ENCODE results near the gene MTFR1L. TPM values are rescaled to one million over a fixed set of nuclear protein-coding genes. Genes with fewer than 3 reads are reported as not detected.
A peak's percentile ranks its signal among the peaks of the same experiment; 100 is the strongest.

MTFR1L gene
- 57.8 and 93.7 TPM in 2 replicates for polyA plus RNA-seq (2011; rRNA removed)
- 34.7 and 46.6 TPM in 2 replicates for polyA minus RNA-seq (2011; rRNA and poly(A)+ RNA removed)

- CTCF ChIA-PET: interaction anchor here (1.0 to 3.3 kb wide), 5 partner anchors 8 to 212 kb away, joined by 3 to 14 read pairs (median 4); no protein-coding TSS in a partner anchor
- POLR2A ChIA-PET: interaction anchor here (0.7 kb wide), 1 partner anchor 178 kb away, joined by 3 read pairs; no protein-coding TSS in a partner anchor
- H3K4me3 ChIP-seq (ENCODE audit: low read depth, low read length): peak within 1 kb of the TSS; percentile 89
- H3K36me3 ChIP-seq (ENCODE audit: control insufficient read depth, insufficient read depth, low read length): peaks cover 9% of the 10 kb centered on the region
- TF ChIP-seq, protein P1, sequence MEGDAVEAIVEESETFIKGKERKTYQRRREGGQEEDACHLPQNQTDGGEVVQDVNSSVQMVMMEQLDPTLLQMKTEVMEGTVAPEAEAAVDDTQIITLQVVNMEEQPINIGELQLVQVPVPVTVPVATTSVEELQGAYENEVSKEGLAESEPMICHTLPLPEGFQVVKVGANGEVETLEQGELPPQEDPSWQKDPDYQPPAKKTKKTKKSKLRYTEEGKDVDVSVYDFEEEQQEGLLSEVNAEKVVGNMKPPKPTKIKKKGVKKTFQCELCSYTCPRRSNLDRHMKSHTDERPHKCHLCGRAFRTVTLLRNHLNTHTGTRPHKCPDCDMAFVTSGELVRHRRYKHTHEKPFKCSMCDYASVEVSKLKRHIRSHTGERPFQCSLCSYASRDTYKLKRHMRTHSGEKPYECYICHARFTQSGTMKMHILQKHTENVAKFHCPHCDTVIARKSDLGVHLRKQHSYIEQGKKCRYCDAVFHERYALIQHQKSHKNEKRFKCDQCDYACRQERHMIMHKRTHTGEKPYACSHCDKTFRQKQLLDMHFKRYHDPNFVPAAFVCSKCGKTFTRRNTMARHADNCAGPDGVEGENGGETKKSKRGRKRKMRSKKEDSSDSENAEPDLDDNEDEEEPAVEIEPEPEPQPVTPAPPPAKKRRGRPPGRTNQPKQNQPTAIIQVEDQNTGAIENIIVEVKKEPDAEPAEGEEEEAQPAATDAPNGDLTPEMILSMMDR (IDR thresholded peaks at IDR 0.05; ENCODE audit: insufficient read depth, low read depth, low read length): no peak
- DNase-seq (ENCODE audit: low read depth): no peak
- H3K27me3 ChIP-seq (ENCODE audit: control insufficient read depth, insufficient read depth, low read length): no peaks in the 10 kb centered on the region
Measured at GRCh38 chr1:25819491-25820246, at the start of gene MTFR1L. MTFR1L (plus strand) TSS chr1:25819954; CDS start chr1:25823105, 3,151 bp downstream.

DNA sequence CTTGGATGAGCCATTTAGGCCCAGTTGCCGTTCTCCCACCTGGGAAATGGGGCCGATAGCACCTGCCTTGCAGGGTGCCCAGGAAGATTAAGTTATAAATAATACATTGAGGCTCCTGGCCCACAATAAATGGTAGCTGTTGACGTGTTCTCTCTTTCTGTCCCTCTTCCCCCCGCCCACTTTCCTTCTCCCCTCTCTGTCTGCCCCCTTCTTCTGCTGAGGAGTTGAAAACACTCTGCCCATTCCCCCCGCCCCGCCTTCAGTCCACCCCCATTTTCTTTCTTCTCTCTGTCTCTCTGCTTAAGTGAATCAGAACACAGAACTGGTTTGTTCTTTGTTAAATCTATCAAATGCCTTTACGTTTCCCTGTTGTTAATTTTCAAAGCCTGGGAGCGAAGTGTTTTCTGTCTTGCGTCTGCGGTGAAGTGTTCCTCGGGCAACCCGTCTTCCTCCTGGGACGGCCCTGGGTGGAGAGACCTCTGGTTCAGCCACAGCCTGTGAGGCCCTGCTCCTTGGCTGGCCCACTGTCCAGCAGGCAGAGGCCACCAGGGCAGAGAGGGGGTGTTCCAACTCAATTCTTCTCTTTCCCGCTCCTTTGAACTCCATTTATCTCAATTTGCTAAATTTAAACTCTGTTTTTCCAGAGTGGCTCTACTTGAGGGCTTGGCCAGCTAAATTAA is 49.1 kb upstream of the MTFR1L start:
- TF ChIP-seq, protein P1 (IDR thresholded peaks at IDR 0.05; ENCODE audit: insufficient read depth, low read depth, low read length): no peak
- Histone ChIP-seq H3K27me3 (ENCODE audit: control insufficient read depth, insufficient read depth, low read length) (no peaks in the 10 kb centered on the region; the same call in 1 of the 2 replicates), H3K36me3 (ENCODE audit: control insufficient read depth, insufficient read depth, low read length) (no peaks in the 10 kb centered on the region), H3K4me3 (ENCODE audit: low read depth, low read length) (no peak overlapping the region)
- DNase-seq (ENCODE audit: low read depth): no peak
- POLR2A ChIA-PET: no interaction called here
- CTCF ChIA-PET: no interaction called here

- DNase-seq (ENCODE audit: low read depth): no peak
- ChIA-PET CTCF (no interaction called here), POLR2A (no interaction called here)
- TF ChIP-seq, protein P1 (IDR thresholded peaks at IDR 0.05; ENCODE audit: insufficient read depth, low read depth, low read length): no peak
- no peak overlapping the region for H3K4me3 ChIP-seq (ENCODE audit: low read depth, low read length)
- H3K36me3 ChIP-seq (ENCODE audit: control insufficient read depth, insufficient read depth, low read length): no peaks in the 10 kb centered on the region
- H3K27me3 ChIP-seq (ENCODE audit: control insufficient read depth, insufficient read depth, low read length): no peaks in the 10 kb centered on the region; the same call in 1 of the 2 replicates
Measured at GRCh38 chr1:25771221-25772114, 48.3 kb upstream of the MTFR1L start.

- no peaks in the 10 kb centered on the region; the same call in 1 of the 2 replicates for H3K27me3 ChIP-seq (ENCODE audit: control insufficient read depth, insufficient read depth, low read length)
- ChIA-PET CTCF (no interaction called here), POLR2A (no interaction called here)
- TF ChIP-seq, protein P1 (IDR thresholded peaks at IDR 0.05; ENCODE audit: insufficient read depth, low read depth, low read length): no peak
- no peaks in the 10 kb centered on the region for H3K36me3 ChIP-seq (ENCODE audit: control insufficient read depth, insufficient read depth, low read length)
- DNase-seq (ENCODE audit: low read depth): no peak
- H3K4me3 ChIP-seq (ENCODE audit: low read depth, low read length): no peak overlapping the region
Measured at GRCh38 chr1:25772164-25772563, 47.6 kb upstream of the MTFR1L start.

Data from BJ (cell line).